Measurements from ENCODE around the gene HS3ST3A1.

DNA sequence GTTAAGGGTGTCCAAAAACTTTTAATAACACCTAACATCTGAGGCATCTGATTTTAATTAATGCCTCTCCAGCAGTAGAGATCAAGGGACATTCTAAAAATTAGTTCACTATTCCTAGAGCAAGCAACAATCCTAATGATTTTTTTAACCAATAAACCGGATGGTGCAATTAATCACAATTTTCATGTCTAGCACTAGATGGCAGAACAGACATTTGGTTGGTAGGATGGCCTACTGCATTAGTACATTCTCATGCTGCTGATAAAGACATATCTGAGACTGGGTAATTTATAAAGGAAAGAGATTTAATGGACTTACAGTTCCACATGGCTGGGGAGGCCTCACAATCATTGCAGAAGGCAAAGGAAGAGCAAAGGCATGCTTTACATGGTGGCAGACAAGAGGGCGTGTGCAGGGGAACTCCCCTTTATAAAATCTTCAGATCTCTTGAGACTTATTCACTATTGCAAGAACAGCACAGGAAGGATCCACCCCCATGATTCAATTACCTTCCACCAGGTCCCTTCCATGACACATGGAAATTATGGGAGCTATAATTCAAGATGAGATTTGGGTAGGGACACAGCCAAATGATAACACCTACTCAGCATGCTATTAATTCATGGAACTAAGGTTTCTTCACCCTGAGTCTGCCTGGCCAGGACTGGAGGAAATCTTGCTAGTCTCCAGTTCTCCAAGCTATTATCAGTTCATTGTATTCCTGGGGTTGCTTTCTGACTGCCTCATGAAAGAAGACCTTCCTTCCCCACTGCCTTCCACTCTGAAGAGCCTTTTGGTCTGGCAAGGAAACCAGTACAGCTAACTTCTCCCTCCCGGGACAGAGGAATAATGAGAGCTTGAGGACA is 24.8 kb downstream of the HS3ST3A1 start:
- no peak for TF ChIP-seq GABPA (IDR thresholded peaks at IDR 0.05 in 1 of 2, conservative IDR thresholded peaks at IDR 0.05 in 1 of 2)
- TF ChIP-seq, protein P1, sequence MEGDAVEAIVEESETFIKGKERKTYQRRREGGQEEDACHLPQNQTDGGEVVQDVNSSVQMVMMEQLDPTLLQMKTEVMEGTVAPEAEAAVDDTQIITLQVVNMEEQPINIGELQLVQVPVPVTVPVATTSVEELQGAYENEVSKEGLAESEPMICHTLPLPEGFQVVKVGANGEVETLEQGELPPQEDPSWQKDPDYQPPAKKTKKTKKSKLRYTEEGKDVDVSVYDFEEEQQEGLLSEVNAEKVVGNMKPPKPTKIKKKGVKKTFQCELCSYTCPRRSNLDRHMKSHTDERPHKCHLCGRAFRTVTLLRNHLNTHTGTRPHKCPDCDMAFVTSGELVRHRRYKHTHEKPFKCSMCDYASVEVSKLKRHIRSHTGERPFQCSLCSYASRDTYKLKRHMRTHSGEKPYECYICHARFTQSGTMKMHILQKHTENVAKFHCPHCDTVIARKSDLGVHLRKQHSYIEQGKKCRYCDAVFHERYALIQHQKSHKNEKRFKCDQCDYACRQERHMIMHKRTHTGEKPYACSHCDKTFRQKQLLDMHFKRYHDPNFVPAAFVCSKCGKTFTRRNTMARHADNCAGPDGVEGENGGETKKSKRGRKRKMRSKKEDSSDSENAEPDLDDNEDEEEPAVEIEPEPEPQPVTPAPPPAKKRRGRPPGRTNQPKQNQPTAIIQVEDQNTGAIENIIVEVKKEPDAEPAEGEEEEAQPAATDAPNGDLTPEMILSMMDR (IDR thresholded peaks at IDR 0.05; ENCODE audit: low read depth, low read length, missing input control), result peak; percentile 8
- no peak for TF ChIP-seq JUND (IDR thresholded peaks at IDR 0.05)
- TF ChIP-seq TAF1 (conservative IDR thresholded peaks at IDR 0.05), result no peak
- TF ChIP-seq RAD21 (IDR thresholded peaks at IDR 0.05), result peak; percentile 54 to 61
